Fibroblast of lung (primary cell): ENCODE data around the gene KAT8.

ENCODE experiments used
- CTCF ChIP-seq, 2 donors: IDR thresholded peaks in 1 of 2; conservative IDR thresholded peaks in 1 of 2; 1 replicate in 1 of 2; 2 replicates in 1 of 2; pipeline ENCODE4 v1.5.1; 2011 to 2012; ENCODE audit warnings: low read length in 2 of 2, control low read depth in 1 of 2, inconsistent platforms in 1 of 2, low read depth in 1 of 2, mild to moderate bottlenecking in 1 of 2
- EZH2 ChIP-seq: IDR thresholded peaks from 2 replicates; pipeline ENCODE4 v1.5.1; 2012; ENCODE audit warnings: low read length, control low read depth, mild to moderate bottlenecking; ENCODE audit errors: missing control alignments

DNA sequence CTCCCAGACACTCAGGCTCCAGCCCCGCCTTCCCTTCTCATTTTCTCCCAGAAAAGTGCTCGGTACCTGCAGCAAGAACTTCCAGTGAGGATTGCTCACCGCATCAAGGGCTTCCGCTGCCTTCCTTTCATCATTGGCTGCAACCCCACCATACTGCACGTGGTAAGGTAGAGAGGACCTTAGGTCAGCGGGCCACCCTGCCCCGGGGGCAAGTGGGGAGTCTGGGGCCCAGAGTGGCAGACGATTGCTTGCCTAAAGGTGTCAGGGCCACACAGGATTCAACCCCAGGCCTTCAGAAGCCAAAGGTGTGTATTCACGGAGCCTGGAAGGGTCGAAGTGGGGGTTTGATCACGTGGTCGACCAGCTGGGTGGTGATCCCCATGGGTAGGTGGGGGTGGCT lies 7.8 kb upstream of the KAT8 start:
- TF ChIP-seq CTCF (conservative IDR thresholded peaks at IDR 0.05 in 1 of 2, IDR thresholded peaks at IDR 0.05 in 1 of 2; ENCODE audit: low read depth in 1 of 2, low read length in 2 of 2) (no peak), EZH2 (no peak)
